ENCODE measurements around the gene UNC79.

Gene UNC79

GRCh38 chr14:93712838-93713724, 282.3 kb downstream of the UNC79 start:
- no peak for DNase-seq

GRCh38 chr14:93713726-93714405, 283.1 kb downstream of the UNC79 start:
- no peak for DNase-seq

GRCh38 chr14:93714605-93715004, 283.9 kb downstream of the UNC79 start:
- no peak for DNase-seq

- no peak for DNase-seq
Observed at GRCh38 chr14:93715279-93715927, 284.7 kb downstream of the UNC79 start.

- peak; percentile 6 for DNase-seq
Observed at GRCh38 chr14:93716002-93716745, 285.4 kb downstream of the UNC79 start.

- DNase-seq, result peak; percentile 8
Observed at GRCh38 chr14:93716746-93717667, 286.3 kb downstream of the UNC79 start.

- peak; percentile 7 for DNase-seq
Observed at GRCh38 chr14:93717668-93718320, 287.1 kb downstream of the UNC79 start.

GRCh38 chr14:93719256-93719655, 288.5 kb downstream of the UNC79 start:
- DNase-seq, result no peak

- DNase-seq, result peak; percentile 10
Observed at GRCh38 chr14:93720076-93720815, 289.5 kb downstream of the UNC79 start.

- DNase-seq, result peak; percentile 13
Observed at GRCh38 chr14:93720981-93721483, 290.3 kb downstream of the UNC79 start.

- peak; percentile 7 for DNase-seq
Observed at GRCh38 chr14:93723001-93723400, 292.3 kb downstream of the UNC79 start.

GRCh38 chr14:93725002-93725582, 294.4 kb downstream of the UNC79 start:
- no peak for DNase-seq

- DNase-seq, result no peak
Observed at GRCh38 chr14:93725993-93726392, 295.3 kb downstream of the UNC79 start.

- no peak for DNase-seq
Observed at GRCh38 chr14:93727039-93727740, 296.5 kb downstream of the UNC79 start.

GRCh38 chr14:93727917-93728650, 297.3 kb downstream of the UNC79 start:
- DNase-seq, result no peak

GRCh38 chr14:93728651-93729016, 297.9 kb downstream of the UNC79 start:
- DNase-seq, result no peak

- DNase-seq, result no peak
Observed at GRCh38 chr14:93729993-93730392, 299.3 kb downstream of the UNC79 start.

- no peak for DNase-seq
Observed at GRCh38 chr14:93731753-93732152, 301.0 kb downstream of the UNC79 start.

All from right hindlimb (tissue), 1 donor.